C4-2B (cell line): Measurements from ENCODE around the gene FXYD3.

Experiments used
- H3K27ac ChIP-seq: fragments of 450-650 bp; 2 replicates; pipeline ENCODE4 v1.5.1; 2017
- CTCF ChIP-seq: fragments of 450-650 bp; conservative IDR thresholded peaks from 2 replicates; pipeline ENCODE4 v1.5.1; 2017; ENCODE audit warnings: mild to moderate bottlenecking
- ZFX ChIP-seq: fragments of 450-650 bp; IDR thresholded peaks from 2 replicates; pipeline ENCODE4 v1.6.1; 2017

The FXYD3 gene

GRCh38 chr19:35170359-35171061, 54.9 kb downstream of the FXYD3 start:
- no peak for TF ChIP-seq CTCF
- no peak overlapping the region for H3K27ac ChIP-seq

- TF ChIP-seq CTCF = no peak
- TF ChIP-seq ZFX = no peak
- H3K27ac ChIP-seq = no peak overlapping the region
These were observed 56.1 kb downstream of the FXYD3 start for GRCh38 chr19:35171730-35172129.
